HG03097 (cell line): ENCODE measurements around the gene HELB.

Experiments used
- ATAC-seq: cut with Tn5 transposase; IDR thresholded peaks from one replicate; pipeline ENCODE4 v1.9.1; 2021; ENCODE audit not compliant: unreplicated experiment, low FRiP score

HELB gene

DNA sequence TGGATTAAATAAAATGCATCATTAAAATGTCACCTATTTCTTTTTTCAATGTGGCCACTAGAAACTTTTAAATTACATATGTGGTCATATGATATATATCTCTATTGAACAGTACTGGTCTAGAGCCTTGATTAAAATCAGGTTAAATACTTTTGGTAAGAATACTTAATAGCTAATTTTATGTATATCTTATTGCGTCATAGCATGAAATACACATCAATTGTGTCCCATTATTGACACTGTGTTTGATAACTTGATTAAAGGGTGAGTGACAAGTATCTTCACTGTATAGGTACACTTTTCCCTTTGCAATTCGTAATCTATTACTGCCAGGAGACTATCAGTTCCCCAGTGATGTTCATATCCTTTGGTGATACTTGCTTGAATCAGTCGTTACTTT is 4.4 kb upstream of the HELB start:
- ATAC-seq = no peak

DNA sequence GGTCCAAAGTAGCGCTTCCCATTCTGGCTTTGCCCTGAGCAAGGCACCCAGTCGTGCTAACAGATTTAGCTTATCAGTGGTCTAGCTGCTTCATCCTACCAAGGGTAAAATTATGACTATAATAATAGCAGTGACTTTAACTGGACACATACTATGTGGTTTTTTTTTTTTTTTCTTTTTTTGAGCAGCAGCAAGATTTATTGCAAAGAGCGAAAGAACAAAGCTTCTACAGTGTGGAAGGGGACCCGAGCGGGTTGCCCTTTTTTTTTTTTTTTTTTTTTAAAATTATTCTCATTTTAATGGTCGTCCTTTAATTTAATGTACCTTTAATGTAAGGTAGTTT is 505 bp downstream of the HELB start:
- no peak for ATAC-seq

DNA sequence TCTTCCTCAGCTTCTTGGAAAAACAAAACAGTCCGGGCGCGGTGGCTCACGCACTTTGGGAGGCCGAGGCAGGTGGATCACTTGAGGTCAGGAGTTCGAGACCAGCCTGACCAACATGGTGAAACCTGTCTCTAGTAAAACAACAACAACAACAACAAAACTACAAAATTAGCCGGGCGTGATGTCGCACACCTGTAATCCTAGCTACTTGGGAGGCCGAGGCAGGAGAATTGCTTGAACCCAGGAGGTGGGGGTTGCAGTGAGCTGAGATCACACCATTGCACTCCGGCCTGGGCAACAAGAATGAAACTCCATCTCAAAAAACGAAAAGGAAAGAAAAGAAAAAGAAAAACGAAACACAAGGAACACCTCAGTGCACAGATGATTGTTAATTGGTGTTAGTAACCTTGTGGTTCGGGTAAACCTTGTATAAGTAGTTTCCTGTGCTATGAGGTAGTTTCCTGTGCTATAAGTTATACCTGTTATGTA is 1.1 kb downstream of the HELB start:
- ATAC-seq = peak; percentile 51

DNA sequence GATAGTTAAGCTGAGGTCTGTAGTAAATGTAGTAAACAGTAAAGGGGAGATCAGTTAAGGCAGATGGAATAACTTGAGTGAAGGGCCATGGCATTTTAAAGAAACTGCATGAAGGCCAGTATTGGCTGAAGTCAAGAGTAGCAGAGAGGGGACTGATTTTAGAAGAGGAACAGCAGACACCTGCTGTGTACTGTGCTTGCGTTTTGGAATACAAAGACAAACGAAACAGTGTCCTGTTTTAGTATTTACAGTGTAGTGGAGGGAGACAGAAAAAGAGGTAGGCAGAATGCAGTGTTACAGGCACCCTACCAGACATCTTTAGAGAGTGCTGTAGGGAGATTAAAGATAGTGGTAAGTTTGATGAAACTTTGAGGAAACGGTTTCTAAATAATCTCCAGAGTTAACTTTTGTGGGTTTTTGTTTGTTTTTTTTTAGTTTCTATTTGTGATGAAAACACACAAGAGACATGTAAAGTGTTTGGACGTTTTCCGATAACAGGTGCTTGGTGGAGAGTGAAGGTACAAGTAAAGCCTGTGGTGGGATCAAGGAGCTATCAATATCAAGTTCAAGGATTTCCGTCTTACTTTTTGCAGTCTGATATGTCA is 2.1 kb downstream of the HELB start:
- ATAC-seq = no peak

DNA sequence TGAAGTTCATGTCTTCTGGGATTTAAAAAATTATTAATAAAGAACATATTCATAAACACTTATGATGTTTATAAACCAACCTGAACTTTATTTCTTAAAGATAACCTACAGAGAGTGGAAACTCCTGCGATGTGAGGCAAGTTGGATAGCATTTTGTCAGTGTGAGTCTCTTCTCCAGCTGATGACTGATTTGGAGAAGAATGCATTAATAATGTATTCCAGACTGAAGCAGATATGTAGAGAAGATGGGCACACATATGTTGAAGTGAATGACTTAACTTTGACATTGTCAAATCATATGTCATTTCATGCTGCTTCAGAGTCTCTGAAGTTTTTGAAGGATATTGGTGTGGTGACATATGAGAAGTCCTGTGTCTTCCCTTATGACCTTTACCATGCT is 7.3 kb downstream of the HELB start:
- no peak for ATAC-seq

DNA sequence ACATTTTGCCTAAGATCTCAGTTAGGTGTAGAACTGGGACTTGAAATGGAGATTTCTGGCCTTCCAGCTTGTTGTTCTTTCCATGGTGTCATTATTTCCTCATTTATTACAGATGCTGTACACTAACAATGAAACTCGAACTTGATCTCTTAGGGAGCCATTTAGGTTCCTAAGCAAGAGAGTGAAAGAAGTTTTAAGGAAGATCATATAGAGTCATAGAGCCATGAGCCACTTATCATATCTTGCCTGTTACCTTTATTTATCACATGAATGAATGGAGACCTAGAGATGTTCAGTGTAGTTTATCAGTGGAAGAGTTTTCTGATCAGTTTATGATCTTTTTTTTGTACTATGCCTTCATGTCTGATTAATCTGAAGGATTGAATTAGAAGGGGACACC is 9.9 kb downstream of the HELB start:
- ATAC-seq = no peak

DNA sequence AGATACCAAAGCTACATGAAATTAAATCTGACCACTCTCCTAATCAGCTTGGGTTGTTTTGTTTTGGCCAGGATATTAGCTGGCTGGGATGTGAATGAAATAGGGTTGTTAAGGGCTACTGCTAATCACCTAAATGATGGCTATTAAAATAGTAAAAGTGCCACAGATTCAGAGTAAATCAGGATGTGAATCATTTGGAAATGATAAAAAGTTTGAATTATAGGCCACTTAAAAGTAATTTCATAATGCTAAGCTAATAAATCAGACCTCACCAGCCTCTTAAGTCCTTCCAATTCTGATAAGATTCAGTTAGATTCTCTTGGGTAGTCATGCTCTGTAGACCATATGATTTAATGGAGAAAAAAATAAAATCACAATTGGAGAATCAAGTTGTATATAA is 12.0 kb downstream of the HELB start:
- ATAC-seq = no peak

DNA sequence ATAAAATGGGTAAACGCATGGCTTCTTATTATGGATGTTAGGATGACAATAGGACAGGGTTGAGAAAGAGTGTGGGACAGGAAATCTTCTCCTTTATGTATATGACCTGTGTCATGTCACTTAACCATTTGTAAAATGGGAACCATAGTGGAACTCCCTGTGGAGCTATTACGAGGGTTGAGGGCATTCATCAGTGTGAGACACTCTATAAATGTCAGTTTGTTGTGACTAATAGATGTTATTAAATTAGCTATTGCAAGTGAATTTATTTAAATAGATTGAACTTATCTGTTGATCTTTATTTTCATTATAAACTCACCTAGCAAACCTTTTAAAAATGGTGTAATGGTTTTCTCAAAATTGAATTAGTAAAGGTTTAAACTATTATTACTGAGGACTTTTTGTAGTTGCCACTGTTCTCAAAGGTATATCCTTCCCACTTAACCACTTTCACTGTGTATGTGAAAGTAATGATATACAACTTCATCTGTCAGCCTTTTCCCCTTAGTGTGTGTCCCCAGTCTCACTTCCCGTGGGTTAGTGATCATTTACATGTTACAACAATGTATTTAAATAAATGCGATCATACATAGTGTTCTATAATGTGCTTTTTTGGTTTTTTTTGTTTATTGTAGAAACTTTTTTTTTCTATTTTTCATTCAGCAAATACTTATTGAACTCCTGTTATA is 17.1 kb downstream of the HELB start:
- no peak for ATAC-seq

DNA sequence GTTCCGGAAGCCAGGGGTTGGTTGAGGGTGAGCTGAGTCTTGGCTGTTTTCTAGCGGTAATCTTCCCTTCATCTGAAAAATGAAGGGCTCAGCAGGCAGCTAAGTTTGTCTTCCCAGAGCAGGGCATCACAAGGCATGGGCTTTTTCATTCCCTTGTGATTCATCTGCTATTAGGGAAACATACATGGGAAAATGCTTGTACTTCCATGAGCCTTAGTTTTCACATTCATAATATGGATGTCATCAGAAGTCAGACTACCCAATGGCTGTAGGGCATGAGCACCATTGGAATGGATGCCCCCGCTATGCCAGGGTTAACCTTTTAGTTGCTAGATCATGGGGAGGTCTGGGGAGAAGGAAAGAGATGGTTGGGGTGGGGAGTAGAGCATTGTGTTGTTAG is 18.7 kb downstream of the HELB start:
- ATAC-seq = no peak

DNA sequence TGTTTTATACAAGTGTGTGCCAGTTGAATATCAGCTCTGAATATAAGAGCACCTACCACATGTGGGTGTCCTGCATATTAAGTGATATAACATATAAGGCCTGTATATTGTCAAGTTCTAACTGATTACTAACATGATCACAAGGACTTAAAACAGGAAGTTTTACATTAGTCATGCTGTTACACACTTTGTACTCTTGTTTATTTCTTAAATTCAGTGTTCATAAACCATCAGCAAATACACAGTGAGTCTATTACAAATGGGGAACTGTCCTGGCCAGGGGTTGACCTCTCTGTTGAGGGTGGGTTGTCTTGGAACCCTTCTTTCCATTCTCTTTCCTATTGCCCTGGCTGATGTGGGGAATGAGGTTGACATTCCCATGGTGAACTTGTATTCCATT is 19.1 kb downstream of the HELB start:
- no peak for ATAC-seq

DNA sequence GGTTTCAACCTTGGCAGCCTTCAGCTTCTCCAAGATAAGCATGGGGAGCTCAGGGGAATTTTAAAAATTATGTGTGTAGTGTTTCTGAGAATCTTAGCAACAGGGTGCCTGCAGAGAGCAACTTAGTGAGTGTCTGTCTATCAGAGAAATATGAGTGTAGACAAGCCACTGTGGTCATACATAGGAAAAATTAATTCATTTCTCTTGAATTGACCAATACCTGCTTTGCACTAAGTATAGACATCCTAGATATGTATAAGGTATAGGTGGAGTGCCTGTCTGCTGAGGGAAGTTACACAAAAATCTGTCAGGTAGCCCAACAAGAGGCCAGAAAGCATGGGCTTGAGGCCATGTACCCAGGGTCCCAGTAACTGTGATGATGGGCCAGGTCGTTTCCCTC is 20.7 kb downstream of the HELB start:
- ATAC-seq = no peak

DNA sequence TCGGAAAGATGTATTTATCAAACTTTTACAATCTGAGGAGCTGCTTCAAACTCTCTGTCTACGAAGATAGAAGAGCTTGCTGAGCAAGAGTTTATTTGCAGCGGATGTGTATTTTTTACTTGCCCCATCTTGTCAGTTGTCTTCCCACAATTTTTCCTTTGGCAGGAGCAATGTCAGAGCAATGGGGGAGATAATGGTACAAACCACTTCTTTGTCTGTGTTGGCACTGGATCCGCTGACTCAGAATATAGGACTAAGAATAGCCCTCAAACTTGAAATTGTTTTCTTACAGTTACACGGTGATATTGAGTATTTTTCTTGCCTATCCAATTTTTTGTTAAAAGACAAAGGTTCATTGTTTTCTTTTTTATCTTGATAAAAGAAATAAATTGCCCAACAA is 27.6 kb downstream of the HELB start:
- ATAC-seq = no peak

DNA sequence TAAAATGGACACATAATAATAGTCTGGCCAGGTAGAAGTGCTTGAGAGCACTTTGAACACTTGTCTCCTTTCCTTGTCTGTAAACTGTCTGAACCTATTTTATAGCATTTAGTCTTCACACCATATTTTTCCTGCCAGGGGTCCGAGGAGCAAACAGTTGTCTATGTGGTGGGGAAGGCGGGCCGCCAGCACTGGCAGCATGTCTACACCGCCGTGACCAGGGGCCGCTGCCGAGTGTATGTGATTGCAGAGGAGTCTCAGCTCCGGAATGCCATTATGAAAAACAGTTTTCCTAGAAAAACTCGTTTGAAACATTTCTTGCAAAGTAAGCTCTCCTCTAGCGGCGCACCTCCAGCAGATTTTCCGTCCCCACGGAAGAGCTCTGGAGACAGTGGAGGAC is 28.7 kb downstream of the HELB start:
- ATAC-seq = no peak

DNA sequence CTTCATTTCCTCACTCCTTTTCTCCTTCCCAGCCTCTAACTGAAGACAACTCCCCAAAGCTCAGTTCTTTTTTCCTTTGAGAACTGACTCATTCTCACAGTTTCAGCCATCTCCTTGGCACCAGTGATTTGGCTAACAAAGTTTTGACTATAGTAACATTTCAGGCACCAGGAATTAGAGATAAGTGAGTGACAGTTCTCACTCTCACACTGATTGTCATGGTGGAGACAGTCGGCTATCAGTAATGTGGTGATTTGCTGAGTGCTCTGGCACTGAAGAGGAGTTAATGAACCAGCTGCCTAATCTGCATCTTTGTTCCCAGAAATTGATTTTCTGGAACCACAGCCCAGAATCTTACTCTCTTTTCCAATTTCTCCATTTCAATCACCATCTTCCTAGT is 29.5 kb downstream of the HELB start:
- no peak for ATAC-seq

DNA sequence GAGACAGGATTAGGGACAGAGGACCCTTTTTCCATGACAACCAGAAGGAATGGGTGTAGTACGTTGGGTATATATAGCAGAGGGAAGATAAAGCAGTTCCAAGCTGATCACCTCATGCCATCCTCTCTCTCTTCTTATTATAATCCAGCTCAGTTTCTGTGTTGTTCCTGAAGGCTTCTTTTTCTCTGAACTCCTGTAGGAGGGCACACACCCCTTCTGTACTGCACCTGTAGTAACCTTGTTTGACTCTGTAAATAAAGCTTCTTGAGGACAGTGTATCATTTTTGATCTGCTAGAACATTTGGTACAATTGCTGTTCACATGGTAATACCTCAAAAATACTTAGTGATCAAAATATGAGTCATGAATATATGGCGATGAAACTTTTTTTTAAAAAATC is 33.5 kb downstream of the HELB start:
- ATAC-seq = no peak

DNA sequence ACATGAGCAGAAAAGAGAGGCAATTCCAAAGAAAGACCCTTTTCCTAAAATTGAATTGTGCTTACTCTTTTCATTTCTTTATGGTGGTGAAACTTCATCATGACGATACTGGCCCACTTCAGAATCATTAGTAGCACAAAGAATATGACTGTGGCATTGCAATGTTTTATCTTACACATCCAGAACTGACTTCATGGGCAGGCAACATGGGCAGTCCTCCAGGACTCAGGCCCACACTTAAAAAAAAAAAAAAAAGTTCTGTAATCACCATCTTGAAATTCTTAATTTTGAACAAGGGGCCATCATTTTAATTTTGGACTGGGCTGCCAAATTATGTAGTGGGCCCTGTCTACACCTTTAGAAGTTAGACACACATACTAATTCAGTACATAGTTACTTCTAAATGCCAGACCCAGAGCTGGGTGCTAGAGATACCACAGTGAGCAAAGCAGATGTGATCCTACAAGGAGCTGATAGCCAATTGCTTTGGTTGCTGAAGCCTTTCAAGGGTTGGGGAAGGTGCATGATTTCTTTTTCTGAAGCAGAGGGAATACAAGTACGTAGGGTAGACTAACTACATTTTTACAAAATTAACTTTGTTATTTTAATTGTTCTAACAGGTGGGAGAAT is 35.2 kb downstream of the HELB start:
- no peak for ATAC-seq

DNA sequence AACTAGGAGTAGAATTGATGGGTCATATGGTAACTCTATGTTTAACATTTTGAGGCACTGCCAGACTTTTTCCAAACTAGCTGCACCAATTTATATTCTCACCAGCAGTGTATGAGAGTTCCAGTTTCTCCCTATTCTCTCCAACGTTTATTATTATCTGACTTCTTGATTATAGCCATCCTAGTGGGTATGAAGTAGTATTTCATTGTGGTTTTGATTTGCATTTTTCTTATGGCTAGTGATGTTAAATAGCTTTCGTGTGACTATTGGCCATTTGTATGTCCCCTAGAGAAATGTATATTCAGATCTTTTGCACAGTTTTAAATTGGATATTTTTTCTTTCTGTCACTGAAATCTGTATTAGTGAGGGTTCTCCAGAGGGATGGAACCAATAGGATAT is 37.8 kb downstream of the HELB start:
- ATAC-seq = no peak

DNA sequence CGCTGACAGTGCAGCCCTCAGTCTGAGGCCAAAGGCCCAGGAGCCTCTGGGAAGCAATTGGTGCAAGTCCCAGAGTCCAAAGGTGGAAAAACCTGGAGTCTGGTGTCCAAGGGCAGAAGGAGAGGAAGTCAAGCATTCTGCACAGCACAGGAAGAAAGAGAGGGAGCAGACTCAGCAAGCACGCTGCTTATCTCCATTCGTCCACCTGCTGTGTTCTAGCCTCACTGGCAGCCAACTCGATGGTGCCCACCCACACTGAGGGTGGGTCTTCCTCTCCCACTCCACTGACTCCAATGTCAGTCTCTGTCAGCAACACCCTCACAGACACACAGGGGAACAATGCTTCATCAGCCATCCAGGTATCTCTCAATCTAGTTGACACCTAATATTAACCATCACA is 38.8 kb downstream of the HELB start:
- no peak for ATAC-seq

DNA sequence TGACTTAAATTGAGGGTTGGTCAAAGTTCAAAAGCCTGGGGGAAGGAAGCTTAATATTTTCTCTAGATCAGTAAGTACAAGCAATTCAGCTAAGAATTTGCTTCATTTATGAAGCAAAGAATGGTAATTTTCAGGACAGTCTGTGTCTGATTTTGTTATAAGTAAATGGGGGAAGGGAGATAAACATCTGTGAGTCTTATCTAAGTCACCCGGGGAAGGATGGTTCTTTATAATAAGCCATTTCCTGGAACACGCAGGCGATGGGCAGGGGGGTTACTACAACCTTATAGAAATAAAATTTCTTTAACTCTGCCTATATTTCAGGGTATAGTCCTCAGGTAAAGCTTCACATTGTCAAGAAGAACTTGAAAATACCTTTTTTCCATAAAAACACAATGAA is 42.9 kb downstream of the HELB start:
- ATAC-seq = no peak

DNA sequence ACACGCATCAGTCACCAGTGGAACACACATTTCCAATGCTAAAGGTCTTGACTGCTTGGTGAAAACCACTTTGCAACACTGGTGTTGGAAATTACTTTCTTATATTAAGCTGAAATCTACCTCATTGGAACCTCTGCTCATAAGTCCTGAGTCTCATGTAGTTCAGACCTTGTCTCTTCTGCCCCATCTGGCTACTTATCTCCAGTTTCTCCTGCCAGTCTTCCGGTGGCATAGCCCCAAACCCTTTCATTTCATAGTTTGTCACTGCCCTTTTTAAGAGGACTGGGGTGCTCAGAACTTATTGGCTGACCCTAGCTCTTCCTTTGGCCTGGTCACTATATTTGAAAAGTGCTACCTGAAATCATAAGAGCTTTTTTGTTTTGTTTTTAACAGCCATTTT is 43.7 kb downstream of the HELB start:
- no peak for ATAC-seq

DNA sequence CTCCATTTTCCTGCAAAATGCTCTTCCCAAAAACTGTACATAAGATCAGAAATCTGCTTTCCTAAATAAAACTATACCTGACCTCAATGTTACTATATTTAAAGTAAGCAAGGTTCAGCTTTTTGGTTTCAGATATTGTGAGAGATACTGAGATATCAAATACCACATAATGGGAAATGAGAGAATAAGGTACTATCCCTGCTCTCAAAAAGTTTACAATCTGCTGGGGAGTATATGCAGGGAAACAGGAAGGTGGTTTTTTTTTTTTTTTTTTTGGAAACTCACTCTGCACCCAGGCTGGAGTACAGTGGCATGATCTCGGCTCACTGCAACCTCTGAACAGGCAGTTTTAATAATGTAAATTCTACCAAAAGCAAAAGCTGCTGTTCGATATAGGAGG is 49.0 kb downstream of the HELB start:
- ATAC-seq = no peak

DNA sequence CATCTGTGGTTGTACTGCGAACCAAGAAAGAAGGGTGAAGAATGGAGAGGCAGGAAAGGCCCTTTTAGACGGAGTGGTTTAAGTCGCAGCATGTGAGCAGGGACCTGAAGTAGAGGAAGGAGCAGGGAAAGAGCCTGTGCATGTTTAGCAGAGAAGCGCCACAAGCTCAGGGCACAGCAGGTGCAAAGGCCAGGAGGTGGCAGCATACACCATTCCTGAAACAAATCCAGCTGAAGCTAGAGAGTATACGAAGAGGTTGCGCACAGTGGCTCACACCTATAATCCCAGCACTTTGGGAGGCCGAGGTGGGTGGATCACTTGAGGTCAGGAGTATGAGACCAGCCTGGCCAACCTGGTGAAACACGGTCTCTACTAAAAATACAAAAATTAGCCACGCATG is 49.9 kb downstream of the HELB start:
- ATAC-seq = no peak
